Skeletal muscle tissue (tissue), 4 donors: Measurements from ENCODE around the gene AMPD2. TPM values are rescaled to one million over a fixed set of nuclear protein-coding genes. Genes with fewer than 3 reads are reported as not detected.

Experiments used
- H3K27ac ChIP-seq: one replicate; pipeline ENCODE4 v1.7.0; 2013; ENCODE audit warnings: mild to moderate bottlenecking, low read depth, low read length, inconsistent platforms
- H3K27me3 ChIP-seq, 3 donors: one replicate each; pipeline ENCODE4 v1.7.0; 2013; ENCODE audit warnings: low read length in 3 of 3; ENCODE audit not compliant: control insufficient read depth in 3 of 3, insufficient read depth in 3 of 3
- H3K36me3 ChIP-seq, 3 donors: one replicate each; pipeline ENCODE4 v1.7.0; 2013; ENCODE audit warnings: low read length in 3 of 3; ENCODE audit not compliant: control insufficient read depth in 3 of 3, insufficient read depth in 3 of 3
- H3K4me1 ChIP-seq, 3 donors: one replicate each; pipeline ENCODE4 v1.7.0; 2013; ENCODE audit warnings: low read length in 3 of 3, mild to moderate bottlenecking in 3 of 3; ENCODE audit not compliant: control insufficient read depth in 3 of 3, insufficient read depth in 3 of 3
- H3K4me3 ChIP-seq, 3 donors: one replicate each; pipeline ENCODE4 v1.7.0; 2013; ENCODE audit warnings: low read length in 3 of 3
- H3K9ac ChIP-seq, 3 donors: one replicate each; pipeline ENCODE4 v1.7.0; 2013; ENCODE audit warnings: low read length in 3 of 3, mild to moderate bottlenecking in 3 of 3, moderate library complexity in 2 of 3, low read depth in 1 of 3
- H3K9me3 ChIP-seq, 3 donors: one replicate each; pipeline ENCODE4 v1.7.0; 2013; ENCODE audit warnings: low read length in 3 of 3; ENCODE audit not compliant: control insufficient read depth in 3 of 3
- total RNA-seq: library from RNA; depleted of rRNA; stranded (reverse); fragments of >200 nt; gene quantifications from one replicate; pipeline ENCODE4 v1.2.3, GENCODE V29; 2014
- donor health status: Osteomylitis.

Gene AMPD2
- total RNA-seq, 1 donor from 2014 or later = 34.4 TPM

- H3K27me3 ChIP-seq = no peaks in the 10 kb centered on the region
- no peak overlapping the region for H3K27ac ChIP-seq
- peak overlapping the region in 1 of 3 donors; percentile 16 for H3K9ac ChIP-seq
- no peak overlapping the region for H3K4me3 ChIP-seq
- H3K4me1 ChIP-seq = peaks cover 31 to 43% (median 35%) of the 10 kb centered on the region in 3 donors
- peaks cover 10 to 13% (median 11%) of the 10 kb centered on the region in 3 donors for H3K36me3 ChIP-seq
- H3K9me3 ChIP-seq = no peaks in the 10 kb centered on the region
Observed at GRCh38 chr1:109623601-109624161, 4.0 kb downstream of the AMPD2 start.

GRCh38 chr1:109624201-109625010 is 4.8 kb downstream of the AMPD2 start:
- peaks cover 24 to 38% (median 28%) of the 10 kb centered on the region in 3 donors for H3K4me1 ChIP-seq
- no peak overlapping the region for H3K9ac ChIP-seq
- no peak overlapping the region for H3K4me3 ChIP-seq
- peaks cover 13 to 18% (median 17%) of the 10 kb centered on the region in 3 donors for H3K36me3 ChIP-seq
- no peaks in the 10 kb centered on the region for H3K9me3 ChIP-seq
- H3K27ac ChIP-seq = no peak overlapping the region
- no peaks in the 10 kb centered on the region for H3K27me3 ChIP-seq

- Histone ChIP-seq H3K27me3 (no peaks in the 10 kb centered on the region), H3K36me3 (peaks cover 16 to 21% (median 18%) of the 10 kb centered on the region in 3 donors), H3K4me1 (peaks cover 18 to 30% (median 23%) of the 10 kb centered on the region in 3 donors), H3K9ac (no peak overlapping the region), H3K9me3 (no peaks in the 10 kb centered on the region), H3K4me3 (no peak overlapping the region), H3K27ac (no peak overlapping the region)
Observed at GRCh38 chr1:109625176-109625575, 5.5 kb downstream of the AMPD2 start.

GRCh38 chr1:109625601-109626560 is 6.2 kb downstream of the AMPD2 start:
- Histone ChIP-seq H3K4me3 (no peak overlapping the region), H3K27ac (no peak overlapping the region), H3K27me3 (no peaks in the 10 kb centered on the region), H3K4me1 (peaks cover 13 to 26% (median 19%) of the 10 kb centered on the region in 3 donors), H3K9me3 (no peaks in the 10 kb centered on the region), H3K9ac (no peak overlapping the region), H3K36me3 (peaks cover 16 to 24% (median 21%) of the 10 kb centered on the region in 3 donors)

GRCh38 chr1:109626682-109627408 is 7.2 kb downstream of the AMPD2 start:
- H3K27me3 ChIP-seq = no peaks in the 10 kb centered on the region
- H3K9me3 ChIP-seq = no peaks in the 10 kb centered on the region
- H3K36me3 ChIP-seq = peaks cover 16 to 31% (median 24%) of the 10 kb centered on the region in 3 donors
- H3K27ac ChIP-seq = no peak overlapping the region
- no peak overlapping the region for H3K9ac ChIP-seq
- peaks cover 8 to 21% (median 15%) of the 10 kb centered on the region in 3 donors for H3K4me1 ChIP-seq
- H3K4me3 ChIP-seq = no peak overlapping the region

GRCh38 chr1:109627692-109628399 is 8.2 kb downstream of the AMPD2 start:
- Histone ChIP-seq H3K36me3 (peaks cover 16 to 31% (median 24%) of the 10 kb centered on the region in 3 donors), H3K4me1 (peaks cover 9 to 12% (median 11%) of the 10 kb centered on the region in 3 donors), H3K27ac (no peak overlapping the region), H3K4me3 (no peak overlapping the region), H3K9ac (no peak overlapping the region), H3K27me3 (no peaks in the 10 kb centered on the region), H3K9me3 (no peaks in the 10 kb centered on the region)

DNA sequence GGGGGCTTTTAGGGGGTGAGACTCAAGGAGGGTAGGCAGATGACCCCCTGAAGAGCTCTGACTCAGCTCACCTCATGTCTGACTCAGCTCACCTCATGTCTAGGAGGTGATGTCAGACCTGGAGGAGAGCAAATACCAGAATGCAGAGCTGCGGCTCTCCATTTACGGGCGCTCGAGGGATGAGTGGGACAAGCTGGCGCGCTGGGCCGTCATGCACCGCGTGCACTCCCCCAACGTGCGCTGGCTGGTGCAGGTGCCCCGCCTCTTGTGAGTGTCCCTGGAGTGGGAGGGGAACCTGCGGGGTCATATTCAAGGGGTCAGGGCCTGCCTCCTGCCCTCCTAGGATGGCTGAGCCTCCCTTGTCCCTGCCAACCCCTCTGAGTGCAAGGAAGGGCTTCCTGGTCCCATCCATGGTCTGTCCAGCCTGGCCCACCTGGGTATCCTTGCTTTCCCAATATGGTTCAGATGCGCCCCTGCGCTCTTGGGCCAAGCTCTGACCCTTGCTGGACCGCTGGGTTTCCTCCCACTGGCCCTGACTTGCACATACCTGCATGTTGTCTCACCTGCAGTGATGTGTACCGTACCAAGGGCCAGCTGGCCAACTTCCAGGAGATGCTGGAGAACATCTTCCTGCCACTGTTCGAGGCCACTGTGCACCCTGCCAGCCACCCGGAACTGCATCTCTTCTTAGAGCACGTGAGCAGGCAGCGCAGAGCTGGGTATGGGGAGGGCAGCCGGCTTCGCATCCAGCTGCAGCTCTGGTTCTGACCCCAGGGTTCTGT is 9.1 kb downstream of the AMPD2 start:
- Histone ChIP-seq H3K36me3 (peaks cover 16 to 31% (median 24%) of the 10 kb centered on the region in 3 donors), H3K9me3 (no peaks in the 10 kb centered on the region), H3K4me1 (peaks cover 6 to 9% (median 7%) of the 10 kb centered on the region in 3 donors), H3K27ac (no peak overlapping the region), H3K27me3 (no peaks in the 10 kb centered on the region), H3K4me3 (no peak overlapping the region), H3K9ac (no peak overlapping the region)

DNA sequence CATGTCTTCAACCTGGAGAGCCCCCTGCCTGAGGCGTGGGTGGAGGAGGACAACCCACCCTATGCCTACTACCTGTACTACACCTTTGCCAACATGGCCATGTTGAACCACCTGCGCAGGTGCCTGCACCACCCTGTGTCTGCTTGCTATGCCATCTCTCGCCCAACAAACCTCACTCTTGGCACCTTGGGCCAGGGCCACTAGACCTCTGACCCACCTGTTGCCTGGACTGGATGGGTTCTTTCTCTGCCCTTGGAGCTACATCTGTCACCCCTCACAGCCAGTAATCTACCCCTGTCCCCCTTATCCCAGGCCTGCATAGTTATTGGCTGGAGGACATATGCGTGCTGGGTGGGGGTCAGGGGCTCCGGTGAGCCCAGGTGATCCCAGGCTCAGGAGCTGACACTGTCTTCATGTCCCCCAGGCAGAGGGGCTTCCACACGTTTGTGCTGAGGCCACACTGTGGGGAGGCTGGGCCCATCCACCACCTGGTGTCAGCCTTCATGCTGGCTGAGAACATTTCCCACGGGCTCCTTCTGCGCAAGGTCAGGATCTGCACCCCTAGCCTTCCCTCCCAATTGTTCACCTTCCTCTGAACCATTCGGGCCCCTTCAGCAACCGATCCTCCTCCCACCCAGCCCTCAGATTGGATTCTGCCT is 9.9 kb downstream of the AMPD2 start:
- H3K9ac ChIP-seq = no peak overlapping the region
- H3K27me3 ChIP-seq = no peaks in the 10 kb centered on the region
- H3K4me1 ChIP-seq = peaks cover 0 to 4% (median 3%) of the 10 kb centered on the region in 3 donors
- no peak overlapping the region for H3K4me3 ChIP-seq
- H3K9me3 ChIP-seq = no peaks in the 10 kb centered on the region
- H3K27ac ChIP-seq = no peak overlapping the region
- peaks cover 16 to 31% (median 24%) of the 10 kb centered on the region in 3 donors for H3K36me3 ChIP-seq
